HG02678 (cell line): ENCODE measurements around the gene WDR17.

ENCODE experiments used
- ATAC-seq: cut with Tn5 transposase; IDR thresholded peaks from one replicate; pipeline ENCODE4 v1.9.1; 2021; ENCODE audit warnings: mild to moderate bottlenecking, moderate library complexity; ENCODE audit not compliant: unreplicated experiment

Gene WDR17

DNA sequence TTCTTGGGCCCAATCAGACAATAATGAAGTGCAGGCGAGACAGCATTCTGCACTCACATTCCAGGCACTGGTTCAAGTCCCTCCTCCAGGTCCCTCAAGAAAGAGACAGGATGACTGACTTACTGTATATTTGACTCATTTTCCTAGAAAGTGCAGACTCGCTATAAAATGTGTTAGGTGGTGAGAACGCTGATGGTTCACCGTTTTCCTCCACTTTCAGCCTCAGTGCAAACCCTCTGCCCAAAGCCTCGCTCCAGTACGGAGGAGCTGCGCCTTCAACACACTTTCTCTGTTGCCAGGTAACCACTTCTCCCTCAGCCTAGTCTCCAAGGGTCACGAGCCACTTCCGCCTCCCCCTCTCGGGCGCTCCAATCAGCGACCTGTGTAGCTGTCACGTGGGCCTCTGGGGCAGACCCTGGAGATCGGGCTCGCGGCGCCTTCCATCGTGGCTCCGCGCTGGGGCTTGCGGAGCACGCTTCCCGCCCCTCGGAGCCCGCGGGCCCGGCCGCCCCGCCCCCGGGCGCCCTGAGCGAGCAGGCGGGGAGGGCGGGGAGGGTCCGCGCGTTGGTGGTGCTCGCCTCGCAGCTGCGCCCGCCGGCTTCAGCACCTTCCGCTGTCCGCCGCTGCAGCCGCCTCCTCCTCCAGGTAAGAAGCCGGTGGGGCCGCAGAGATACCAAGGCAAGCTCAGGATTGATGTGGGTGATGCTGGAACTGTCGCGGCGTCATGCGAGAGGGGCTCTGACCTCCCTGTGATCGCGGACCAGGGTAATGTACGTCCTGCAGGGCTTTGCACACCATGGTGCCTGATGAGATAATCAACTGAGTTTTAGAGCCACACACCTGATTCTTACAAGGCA is at the start of gene WDR17:
Gene WDR17, plus strand, starts transcription at position 407 of the 857 bp plus-strand sequence. CDS start 45,740 bp downstream, outside the sequence.
- ATAC-seq: peak; percentile 100

DNA sequence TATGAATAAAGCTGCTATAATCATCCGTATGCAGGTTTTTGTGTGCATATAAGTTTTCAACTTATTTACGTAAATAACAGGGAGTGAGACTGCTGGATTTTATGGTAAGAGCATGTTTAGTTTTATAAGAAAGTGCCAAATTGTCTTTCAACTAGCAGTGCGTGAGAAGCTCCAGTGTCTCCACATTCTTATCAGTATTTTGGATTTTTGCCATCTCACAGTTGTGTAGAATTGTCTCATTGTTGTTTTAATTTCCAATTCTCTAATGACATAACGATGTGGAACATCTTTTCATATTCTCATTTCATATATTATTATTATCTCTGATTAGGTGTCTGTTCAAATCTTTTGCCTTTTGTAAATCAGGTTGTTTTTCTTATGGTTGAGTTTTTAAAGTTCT is 49.0 kb upstream of the WDR17 start:
- no peak for ATAC-seq

DNA sequence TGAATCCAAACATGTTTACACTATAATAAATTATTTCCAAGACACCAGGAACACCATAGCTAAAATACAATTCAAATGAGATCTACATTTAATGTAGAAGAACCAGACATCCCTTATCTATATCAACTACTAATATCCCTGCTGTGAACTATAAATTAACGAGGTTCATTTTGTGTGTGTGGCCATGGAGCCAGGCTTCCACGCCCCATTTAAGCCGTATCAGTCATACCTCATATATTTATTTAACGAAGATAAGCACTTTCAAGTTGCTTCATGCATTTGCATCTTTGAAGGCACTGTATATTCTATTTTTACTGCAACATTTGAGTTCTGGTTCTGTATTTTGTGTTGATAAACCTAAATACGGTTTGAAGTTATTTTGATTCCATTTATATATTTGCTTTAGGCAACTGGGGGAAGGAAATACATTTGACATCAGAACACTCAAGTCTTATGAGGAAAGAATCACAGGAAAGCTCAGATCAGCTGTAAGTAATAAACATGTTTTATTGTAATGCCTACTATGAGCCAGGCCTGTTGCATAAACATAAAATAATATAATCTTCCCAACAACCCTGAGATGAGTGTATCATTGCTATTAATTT is 45.1 kb upstream of the WDR17 start:
- ATAC-seq: no peak

DNA sequence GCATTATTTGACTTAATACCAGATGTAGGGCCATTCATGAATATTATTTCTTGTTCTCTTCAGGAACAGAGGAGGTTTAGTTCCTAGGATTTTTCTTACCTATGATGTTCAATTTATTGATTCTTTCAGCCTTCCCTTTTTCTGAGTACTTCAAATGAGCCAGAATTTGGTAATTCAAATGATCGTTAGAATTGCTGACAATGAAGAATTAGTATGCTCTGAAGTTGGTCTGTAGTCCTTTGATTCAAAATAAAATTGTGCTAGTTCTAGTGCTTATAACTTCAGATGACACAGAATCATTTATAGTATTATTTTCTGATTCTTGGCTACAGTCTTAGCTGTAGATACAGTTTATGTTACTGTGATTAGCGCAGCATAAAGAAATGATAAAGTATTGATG is 35.2 kb upstream of the WDR17 start:
- no peak for ATAC-seq

DNA sequence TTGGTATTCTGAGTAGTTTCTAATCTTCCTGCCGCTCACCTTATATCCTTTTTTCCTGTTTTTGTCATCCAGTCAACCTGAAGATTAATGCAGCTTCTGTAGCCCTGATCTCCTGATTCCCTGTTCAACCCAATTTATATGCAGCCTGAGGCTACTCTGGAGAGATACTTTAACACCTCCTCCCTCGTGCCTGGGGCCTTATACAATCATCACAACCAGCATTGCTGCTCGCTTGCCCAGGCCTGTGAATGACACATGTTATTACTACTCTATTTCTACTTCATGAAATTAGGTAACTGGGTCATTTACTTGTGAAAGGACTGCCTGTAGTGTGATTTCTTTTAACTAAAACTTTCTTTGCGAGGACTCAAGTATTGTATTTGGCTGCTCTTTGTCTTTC is 33.7 kb upstream of the WDR17 start:
- no peak for ATAC-seq

DNA sequence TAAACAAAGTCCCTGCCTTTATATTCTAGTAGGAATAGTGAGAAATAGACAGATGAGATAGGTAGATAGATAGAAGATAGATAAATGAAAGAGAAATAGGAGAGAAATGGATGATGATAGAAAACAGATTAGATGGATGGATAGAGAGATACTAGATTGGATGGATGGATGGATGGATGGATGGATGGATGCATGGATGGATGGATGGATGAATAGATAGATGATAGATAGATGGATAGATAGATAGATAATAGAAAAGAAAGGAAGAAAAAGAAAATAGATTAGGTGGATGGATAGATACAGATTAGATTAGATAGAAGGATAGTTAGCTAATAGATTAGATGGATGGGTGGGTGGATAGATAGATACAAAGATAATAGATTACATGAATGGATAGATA is 33.2 kb upstream of the WDR17 start:
- no peak for ATAC-seq

DNA sequence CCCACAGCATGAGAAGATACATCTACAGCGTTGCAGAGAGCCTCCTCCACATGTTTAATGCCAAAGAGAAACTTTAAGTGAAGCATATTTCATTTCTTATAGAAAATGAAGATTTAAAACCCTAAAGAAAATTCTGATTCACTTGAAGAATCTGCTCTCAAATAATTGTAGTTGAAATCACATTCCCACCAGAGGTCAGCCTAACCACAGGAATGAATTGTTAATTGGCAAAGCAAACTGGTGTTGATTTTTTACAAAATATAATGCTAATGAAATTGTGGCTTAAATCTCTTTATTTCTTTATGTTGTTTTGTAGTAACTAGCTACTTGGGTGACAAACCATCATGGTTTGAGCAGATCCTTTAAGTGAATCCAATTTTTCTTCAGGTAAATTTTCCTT is 31.1 kb upstream of the WDR17 start:
- no peak for ATAC-seq

DNA sequence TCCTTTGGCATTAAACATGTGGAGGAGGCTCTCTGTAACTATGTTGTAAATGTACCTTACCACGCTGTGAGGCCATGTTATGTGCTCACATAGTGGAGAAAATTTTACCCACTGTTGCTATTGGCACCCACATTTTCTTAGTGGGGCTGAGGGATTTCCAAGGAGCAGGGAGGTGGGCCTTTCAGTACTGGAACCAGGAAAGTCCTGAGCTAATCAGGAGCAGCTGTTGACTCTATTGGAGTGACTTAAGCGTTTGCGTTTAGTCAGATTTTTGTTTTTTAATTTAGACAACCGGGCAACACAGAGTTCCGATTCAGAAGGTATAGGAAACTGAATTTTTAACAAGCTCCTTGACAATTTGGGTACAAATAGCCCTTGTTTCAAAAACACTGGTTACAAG is 30.7 kb upstream of the WDR17 start:
- ATAC-seq: no peak

DNA sequence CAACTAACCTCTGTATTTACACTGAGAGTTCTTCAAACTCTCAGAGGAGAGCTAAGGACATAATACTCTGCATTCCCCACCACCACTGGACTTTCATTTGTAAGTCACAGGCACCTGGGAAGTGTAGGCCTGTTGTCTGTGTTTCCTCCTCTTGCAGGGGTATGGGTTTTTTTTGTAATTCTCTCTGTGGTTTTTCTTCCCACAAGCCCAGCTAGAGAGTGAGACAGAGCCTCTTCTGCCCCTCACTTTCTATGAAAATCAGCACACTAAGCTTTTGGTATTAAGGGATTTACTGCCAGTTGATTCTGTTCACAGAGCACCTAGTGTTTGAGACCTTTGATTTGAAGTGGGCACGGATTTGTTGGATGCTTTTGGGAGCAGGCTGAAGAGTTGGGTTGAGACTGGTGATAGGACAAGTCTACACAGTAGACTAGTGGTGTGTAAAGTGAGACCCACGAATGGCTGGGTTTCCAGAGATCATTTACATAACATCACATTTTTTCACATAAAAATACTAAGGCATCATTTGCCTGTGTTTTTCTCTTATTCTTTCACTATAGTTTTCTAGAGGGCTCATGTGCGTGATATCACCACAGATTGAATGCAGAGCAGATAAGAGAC is 28.9 kb upstream of the WDR17 start:
- peak; percentile 73 for ATAC-seq

DNA sequence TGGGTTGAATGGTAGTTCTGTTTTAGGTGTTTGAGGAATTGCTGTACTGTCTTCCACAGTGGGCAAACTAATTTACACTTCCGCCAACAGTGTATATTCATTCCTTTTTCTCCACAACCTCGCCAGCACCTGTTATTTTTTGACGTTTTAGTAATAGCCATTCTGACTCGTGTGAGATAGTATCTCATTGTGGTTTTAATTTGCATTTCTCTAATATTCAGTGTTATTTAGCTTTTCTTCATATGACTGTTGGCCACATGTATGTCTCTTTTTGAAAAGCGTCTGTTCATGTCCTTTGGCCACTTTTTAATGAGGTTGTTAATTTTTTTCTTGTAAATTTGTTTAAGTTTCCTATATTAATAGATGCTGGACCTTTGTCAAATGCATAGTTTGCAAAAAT is 26.9 kb upstream of the WDR17 start:
- ATAC-seq: no peak

DNA sequence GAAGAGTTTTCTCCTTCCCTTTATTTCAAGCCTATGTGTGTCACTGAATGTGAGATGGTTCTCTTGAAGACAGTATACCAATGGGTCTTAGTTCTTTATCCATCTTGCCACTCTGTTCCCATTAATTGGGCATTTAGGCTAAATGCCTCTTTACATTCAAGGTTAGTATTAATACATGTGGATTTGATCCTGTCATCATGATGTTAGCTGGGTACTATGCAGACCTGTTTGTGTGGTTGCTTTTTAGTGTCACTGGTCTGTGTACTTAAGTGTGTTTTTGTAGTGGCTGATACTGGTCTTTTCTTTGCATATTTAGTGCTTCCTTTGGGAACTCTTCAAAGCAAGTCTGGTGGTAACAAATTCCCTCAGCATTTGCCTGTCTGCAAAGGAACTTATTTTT is 23.4 kb upstream of the WDR17 start:
- no peak for ATAC-seq

DNA sequence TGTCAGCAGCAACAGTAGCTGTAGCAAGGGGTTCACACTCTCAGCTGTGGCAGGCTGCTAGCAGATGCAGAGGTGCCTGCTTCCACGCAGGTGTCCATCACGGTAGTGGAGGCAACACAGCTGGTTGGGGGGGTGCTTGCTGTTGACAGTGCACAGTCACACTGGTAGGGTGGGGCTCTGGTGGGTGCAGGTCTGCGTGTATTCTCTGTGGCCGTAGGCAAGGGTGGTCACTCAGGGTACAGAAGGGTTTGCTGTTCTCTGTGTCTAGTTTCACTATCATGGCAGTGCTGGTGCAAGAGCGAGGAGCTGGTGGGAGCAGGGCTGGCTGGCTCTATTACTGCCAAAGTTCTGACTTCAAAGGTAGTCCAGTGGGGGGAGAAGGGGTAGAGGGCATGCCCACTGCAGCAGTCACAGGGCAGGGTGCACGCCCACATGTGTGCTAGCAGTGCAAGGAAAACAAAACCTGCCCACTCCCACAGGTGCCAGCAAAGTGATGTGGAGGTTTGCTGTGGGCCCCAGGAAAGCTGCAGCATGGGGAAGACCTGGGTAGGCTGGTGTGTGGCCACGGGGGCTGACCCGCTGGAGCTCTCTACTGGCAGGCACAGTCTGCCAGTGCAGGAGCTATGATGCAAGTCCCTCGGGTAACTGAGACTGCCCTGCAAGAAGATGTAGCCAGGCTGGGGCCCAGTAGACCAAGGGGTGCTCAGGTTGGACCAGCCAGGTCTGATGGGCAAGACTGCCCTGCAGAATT is 21.6 kb upstream of the WDR17 start:
- no peak for ATAC-seq

DNA sequence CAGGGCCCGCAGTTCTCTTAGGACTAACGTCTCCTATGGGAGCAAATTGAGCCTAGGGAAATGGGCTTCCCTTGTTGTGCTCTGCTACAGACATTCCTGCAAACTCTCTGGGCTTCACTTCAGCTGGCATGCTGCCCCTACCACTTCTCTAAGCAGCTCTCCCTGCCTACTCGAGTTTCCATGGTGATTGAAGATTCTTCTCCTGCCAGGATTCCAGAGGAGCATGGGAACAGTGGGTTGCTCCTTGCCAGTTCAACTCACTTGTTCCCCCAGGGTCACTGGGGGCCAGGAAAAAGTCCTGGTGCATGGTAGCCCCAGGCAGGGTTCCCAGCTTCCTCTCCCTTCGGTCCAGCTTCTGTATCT is 21.1 kb upstream of the WDR17 start:
- no peak for ATAC-seq

DNA sequence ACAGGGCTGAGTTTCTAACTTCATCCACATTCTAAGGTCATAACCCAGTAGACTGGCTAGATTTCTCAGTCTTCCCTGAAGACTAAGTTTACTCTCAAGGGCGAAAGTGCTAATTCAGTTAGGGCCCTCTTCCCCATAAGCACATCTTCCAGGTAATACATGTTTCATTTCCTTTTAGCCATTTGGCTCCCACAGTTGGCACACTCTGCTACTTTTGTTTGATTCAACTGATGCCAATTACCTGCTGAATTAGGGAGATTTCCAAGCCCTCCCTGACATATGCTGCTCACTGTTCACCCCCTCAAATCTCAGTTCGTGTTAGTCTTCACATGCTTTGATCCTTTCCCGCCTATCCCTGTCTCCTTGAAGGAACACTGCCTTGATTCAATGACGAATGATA is 17.0 kb upstream of the WDR17 start:
- ATAC-seq: no peak

DNA sequence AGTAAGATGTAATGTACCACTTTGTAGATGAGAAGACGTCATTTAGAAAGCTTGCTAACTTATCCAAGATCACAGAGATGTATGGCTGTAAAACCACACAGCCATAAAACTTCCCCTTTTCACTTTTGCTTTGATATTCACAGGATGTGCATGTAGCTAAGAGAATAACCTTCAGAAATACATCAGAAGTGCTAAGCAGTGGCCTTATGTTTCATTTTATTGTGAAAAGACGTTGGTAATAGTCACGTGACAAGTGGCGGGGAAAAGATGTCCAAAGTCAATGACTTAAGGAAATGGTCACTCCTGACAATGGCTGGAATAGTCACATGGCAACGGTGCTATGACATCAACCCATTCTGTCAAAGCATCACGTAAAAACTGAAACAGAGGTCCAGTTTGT is 12.9 kb upstream of the WDR17 start:
- ATAC-seq: peak; percentile 95

DNA sequence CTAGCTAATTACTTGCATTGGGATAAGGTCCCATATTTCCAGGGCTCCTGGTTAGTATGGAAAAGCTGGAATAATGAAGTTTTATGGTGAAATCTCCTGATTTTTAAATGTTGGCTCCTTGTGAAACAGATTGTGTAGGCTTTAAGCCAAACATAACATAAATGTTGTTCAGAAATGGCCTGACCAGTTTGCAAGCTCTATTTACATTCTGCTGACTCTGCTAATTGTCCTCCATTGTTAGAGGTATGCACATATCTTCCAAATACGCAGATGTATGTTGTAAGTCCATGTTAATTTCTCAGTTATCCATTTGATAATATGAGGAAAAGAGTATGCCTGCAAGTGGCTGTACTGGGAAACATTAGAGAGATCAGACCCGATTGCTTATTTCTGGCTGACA is 11.9 kb upstream of the WDR17 start:
- ATAC-seq: no peak

DNA sequence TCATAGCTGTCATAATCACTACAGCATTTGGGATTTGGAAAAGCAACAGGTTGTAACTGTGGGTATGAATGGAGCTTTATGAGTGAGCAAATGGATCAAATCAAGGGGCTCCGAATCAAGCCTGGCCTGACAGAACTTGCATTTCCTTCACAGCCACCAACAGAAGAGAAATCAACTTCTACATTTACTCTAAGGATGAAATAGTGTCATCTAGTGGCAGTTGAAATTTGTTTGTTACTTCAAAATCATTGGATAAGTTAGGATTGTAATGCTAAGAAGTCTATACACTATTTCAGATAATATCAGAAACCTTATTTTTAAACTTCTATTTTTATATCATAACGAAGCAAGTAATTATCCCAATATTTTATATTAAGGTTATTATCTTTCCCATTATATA is 10.7 kb upstream of the WDR17 start:
- ATAC-seq: no peak

DNA sequence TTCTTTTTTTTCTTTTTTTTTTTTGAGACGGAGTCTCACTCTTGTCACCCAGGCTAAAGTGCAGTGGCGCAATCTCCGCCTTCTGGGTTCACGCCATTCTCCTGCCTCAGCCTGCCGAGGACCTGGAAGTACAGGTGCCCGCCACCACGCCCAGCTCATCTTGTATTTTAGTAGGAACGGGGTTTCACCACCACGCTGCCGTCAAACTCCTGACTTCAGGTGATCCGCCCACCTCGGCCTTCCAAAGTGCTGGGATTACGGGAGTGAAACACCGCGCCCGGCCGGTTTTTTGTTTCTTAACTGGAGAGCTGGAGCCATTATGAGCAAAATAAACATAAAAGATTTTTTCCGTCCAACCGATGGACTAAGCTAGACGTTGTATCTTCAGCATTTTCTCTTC is 1.9 kb upstream of the WDR17 start:
- ATAC-seq: no peak

DNA sequence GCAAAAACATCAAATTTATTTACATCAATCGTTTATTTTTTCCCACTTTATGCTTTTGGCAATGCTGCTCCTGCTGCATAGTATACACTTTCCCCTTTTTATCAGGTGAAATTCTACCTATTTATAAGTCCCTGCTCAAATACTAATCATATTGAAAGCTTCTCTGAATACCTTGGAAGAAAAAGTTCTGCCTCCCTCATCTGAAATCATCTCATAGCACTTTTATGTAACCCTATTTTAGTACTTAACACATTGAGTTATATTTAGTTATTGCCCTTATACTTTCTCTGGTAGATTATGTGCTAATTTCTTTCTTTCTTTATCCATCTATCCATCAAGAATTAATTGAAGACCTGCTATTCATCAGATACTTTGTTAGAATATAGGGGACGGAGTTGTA is 1.1 kb upstream of the WDR17 start:
- no peak for ATAC-seq

DNA sequence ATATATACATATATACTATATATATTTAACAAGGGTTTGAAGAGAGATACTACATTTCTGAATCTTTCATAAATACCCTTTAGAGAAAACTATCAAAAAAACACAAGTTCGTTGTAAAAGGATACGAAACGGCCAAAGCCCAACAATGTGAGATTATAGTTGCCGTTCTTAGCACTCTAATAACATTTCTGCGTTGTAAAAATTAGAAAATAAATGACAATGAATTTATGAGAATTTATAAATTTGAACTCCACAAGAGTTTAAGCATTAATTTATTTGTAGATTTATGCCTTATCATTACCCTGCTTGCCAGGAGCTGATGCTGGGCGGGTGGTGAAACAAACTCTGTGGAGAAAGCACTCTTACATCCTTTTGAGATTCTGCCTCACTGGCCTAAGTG is 1.1 kb downstream of the WDR17 start:
- ATAC-seq: no peak

DNA sequence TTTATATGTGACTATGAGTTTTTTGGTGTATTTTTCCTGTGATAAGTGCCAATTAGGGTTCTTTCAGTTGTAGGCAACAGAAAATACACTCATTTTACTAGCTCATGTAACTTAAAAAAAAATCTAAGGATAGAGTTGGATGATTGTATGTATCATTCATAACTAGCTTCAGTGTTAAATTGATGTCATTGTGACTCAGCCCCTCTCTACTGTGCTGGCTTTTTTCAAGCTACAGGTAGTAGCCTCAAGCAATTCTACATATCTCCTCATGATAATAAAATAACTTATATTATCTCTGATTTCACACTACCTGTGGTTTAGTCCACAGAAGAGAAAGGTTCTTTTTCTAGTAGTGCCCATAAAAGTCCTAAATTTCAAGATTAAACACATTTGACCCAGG is 11.9 kb downstream of the WDR17 start:
- ATAC-seq: no peak

DNA sequence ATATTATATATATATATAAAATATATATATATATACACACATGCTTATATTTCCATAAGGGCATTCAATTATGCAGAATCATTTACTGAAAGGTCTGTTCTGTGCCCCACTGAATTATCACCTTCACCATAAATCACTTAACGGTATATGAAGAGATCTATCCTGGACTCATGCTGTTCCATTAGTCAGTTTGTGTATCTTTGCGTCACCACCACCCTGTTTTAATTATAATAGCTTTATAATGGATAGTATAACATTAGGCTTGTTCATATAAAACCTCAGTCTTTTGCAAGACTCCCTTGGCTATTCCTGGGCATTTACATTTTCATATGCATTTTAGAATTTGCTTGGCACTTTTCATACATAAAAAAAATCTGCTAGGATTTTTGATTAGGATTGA is 19.1 kb downstream of the WDR17 start:
- no peak for ATAC-seq
